ENCODE data around the gene LTO1.

DNA sequence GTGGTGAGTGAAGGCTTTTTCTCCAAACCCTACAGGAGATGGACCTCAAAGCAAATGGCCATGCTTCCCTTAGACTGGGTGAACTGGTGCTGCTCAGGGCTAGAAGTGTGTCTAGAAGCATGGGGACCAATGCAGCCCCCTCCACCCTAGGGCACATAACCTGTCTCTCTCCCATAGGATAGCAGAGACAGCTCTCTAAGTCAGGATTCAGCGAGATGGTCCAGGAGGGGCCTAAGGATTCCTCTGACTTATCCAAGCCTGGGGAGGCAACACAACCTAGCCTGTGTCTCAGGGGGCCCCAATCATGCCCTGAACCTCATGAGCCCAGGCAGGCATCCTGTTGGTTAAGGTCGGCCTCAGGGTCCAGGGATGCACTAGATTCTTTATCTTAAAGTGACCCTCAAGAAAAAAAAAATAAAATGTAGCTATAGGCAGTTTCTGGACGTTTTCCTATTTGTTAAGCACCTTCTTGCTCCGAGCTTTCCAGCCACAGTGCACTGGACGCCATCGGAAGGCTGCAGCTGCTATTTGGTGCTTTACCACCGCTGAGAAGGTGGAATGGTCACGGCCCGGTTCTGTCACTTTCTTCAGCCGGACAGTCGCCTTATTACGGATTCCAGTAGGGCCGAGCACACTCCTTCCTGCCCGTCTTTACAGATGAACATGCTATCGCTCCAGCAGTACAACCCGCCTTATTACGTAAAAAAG is 39.2 kb downstream of the LTO1 start:
- no peak for TF ChIP-seq CHD2 (IDR thresholded peaks at IDR 0.05; ENCODE audit: borderline replicate concordance, low read depth, low read length)
- TF ChIP-seq, protein P1, sequence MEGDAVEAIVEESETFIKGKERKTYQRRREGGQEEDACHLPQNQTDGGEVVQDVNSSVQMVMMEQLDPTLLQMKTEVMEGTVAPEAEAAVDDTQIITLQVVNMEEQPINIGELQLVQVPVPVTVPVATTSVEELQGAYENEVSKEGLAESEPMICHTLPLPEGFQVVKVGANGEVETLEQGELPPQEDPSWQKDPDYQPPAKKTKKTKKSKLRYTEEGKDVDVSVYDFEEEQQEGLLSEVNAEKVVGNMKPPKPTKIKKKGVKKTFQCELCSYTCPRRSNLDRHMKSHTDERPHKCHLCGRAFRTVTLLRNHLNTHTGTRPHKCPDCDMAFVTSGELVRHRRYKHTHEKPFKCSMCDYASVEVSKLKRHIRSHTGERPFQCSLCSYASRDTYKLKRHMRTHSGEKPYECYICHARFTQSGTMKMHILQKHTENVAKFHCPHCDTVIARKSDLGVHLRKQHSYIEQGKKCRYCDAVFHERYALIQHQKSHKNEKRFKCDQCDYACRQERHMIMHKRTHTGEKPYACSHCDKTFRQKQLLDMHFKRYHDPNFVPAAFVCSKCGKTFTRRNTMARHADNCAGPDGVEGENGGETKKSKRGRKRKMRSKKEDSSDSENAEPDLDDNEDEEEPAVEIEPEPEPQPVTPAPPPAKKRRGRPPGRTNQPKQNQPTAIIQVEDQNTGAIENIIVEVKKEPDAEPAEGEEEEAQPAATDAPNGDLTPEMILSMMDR (IDR thresholded peaks at IDR 0.05 in 2 of 3, conservative IDR thresholded peaks at IDR 0.05 in 1 of 3; ENCODE audit: control insufficient read depth in 2 of 3, extremely low read depth in 1 of 3, insufficient read depth in 1 of 3, low read depth in 3 of 3, low read length in 3 of 3), result no peak
- TF ChIP-seq, protein P2, sequence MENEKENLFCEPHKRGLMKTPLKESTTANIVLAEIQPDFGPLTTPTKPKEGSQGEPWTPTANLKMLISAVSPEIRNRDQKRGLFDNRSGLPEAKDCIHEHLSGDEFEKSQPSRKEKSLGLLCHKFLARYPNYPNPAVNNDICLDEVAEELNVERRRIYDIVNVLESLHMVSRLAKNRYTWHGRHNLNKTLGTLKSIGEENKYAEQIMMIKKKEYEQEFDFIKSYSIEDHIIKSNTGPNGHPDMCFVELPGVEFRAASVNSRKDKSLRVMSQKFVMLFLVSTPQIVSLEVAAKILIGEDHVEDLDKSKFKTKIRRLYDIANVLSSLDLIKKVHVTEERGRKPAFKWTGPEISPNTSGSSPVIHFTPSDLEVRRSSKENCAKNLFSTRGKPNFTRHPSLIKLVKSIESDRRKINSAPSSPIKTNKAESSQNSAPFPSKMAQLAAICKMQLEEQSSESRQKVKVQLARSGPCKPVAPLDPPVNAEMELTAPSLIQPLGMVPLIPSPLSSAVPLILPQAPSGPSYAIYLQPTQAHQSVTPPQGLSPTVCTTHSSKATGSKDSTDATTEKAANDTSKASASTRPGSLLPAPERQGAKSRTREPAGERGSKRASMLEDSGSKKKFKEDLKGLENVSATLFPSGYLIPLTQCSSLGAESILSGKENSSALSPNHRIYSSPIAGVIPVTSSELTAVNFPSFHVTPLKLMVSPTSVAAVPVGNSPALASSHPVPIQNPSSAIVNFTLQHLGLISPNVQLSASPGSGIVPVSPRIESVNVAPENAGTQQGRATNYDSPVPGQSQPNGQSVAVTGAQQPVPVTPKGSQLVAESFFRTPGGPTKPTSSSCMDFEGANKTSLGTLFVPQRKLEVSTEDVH (IDR thresholded peaks at IDR 0.05; ENCODE audit: low read depth, partially characterized antibody), result no peak
- no peak for TF ChIP-seq FOXM1 (IDR thresholded peaks at IDR 0.05; ENCODE audit: low read depth, low read length)
